ENCODE data around the gene BARX1.
A peak's percentile ranks its signal among the peaks of the same experiment; 100 is the strongest.
"Not testable (repeated sequence)": the region's sequence is repeated elsewhere in the genome, so short reads cannot be mapped to it uniquely, and the experiment has no call there.

BARX1 gene

DNA sequence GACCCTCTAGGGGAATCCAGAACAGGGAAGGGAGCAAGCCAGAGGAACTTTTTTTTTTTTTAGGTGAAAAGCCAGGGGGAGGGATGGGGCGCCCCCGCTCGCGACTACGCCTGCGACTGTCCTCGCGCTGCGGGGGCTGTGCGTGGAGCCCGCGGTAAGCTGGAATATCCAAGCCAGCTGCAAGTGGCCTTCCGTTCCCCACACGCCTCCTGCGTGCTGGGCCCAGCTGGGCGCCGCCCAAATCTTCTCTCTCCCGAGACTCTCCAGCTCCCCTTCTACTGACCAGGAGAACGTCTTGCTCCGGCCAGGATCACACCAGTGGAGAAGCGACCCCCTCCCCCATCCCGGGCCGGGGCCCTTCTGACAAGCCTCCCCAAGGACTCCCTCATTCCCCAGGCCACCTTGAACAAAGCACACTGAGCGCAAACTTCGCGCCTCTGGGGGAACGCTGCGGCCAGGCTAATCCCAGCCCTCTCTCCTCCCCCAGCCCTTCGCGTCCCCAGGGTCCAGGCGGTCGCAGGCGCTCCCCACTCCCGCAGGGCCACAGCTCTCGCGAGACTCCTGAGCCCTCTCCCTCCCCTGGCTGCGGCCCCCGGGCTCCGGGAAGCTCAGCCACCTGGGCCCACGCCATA is 6.6 kb downstream of the BARX1 start:
- no peak overlapping the region for H3K9ac ChIP-seq (ENCODE audit: low read depth, low read length)

DNA sequence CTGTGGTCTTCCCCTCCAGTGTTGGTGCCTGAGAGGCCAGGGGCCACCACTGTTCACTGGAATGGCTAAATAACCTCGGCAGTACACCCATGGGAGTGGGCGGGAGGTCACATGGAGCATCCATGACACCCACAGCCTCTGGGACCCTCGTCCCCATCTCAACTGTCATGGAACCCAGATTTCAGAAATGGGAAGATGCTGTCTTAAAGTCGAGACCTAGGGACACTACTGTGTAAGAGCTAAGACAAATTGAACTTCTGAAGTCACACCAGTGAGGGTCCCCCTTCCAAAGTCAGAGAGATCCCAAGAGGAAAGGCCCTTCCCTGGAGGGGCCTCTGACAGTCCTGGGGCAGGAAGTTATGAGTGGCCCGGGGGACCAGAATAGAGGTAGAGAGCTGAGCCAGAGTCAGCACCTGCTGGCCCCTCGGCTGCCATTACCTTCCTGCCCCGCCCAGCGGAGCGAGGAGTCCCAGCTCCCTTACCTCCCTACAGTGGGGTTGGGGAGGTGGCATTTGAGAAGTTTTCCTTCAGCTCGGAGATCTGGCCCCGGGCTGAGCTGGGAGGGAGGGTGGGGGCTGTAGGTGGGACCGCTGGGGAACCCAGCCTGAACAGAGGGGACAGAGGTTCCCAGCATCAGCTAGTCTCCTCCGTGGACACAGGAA is 7.6 kb downstream of the BARX1 start:
- Histone ChIP-seq H3K36me3 (ENCODE audit: control insufficient read depth, insufficient read depth, low read length) (no peaks in the 10 kb centered on the region), H3K27me3 (ENCODE audit: control insufficient read depth, insufficient read depth, low read length) (peaks cover 98% of the 10 kb centered on the region), H3K4me1 (ENCODE audit: control insufficient read depth, insufficient read depth, low read length) (peaks cover 17% of the 10 kb centered on the region), H3K9ac (ENCODE audit: low read depth, low read length) (no peak overlapping the region), H3K4me3 (ENCODE audit: low read depth, low read length) (peak overlapping the region; percentile 45), H3K9me3 (ENCODE audit: control insufficient read depth, insufficient read depth, low read length) (no peaks in the 10 kb centered on the region)

More for the DNA sequence above, 6.6 kb downstream of the BARX1 start:
- Histone ChIP-seq H3K36me3 (ENCODE audit: control insufficient read depth, insufficient read depth, low read length) (no peaks in the 10 kb centered on the region), H3K9me3 (ENCODE audit: control insufficient read depth, insufficient read depth, low read length) (no peaks in the 10 kb centered on the region), H3K27me3 (ENCODE audit: control insufficient read depth, insufficient read depth, low read length) (peaks cover 98% of the 10 kb centered on the region), H3K4me3 (ENCODE audit: low read depth, low read length) (peak overlapping the region; percentile 45), H3K4me1 (ENCODE audit: control insufficient read depth, insufficient read depth, low read length) (peaks cover 17% of the 10 kb centered on the region)

DNA sequence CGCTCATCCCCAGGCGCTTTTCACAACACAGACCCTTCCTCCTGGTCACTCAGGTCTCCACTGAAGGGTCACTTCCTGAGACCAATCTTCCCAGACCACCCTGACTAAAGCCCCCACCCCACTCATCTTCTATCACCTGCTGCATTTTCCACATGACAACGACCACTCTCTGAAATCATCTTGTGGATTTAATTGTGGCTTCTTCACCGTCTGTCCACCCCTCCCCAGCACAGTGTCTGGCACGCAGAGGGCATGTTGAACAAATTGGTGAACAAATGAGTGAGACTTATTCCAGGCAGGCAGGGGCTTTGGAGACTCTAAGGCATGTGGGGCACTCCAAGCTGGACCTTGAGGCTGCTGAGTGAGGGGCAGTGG is 8.8 kb downstream of the BARX1 start:
- Histone ChIP-seq H3K27me3 (ENCODE audit: control insufficient read depth, insufficient read depth, low read length) (peaks cover 99% of the 10 kb centered on the region), H3K4me1 (ENCODE audit: control insufficient read depth, insufficient read depth, low read length) (peaks cover 17% of the 10 kb centered on the region), H3K36me3 (ENCODE audit: control insufficient read depth, insufficient read depth, low read length) (no peaks in the 10 kb centered on the region), H3K9ac (ENCODE audit: low read depth, low read length) (no peak overlapping the region), H3K9me3 (ENCODE audit: control insufficient read depth, insufficient read depth, low read length) (no peaks in the 10 kb centered on the region), H3K4me3 (ENCODE audit: low read depth, low read length) (peak overlapping the region; percentile 48)

DNA sequence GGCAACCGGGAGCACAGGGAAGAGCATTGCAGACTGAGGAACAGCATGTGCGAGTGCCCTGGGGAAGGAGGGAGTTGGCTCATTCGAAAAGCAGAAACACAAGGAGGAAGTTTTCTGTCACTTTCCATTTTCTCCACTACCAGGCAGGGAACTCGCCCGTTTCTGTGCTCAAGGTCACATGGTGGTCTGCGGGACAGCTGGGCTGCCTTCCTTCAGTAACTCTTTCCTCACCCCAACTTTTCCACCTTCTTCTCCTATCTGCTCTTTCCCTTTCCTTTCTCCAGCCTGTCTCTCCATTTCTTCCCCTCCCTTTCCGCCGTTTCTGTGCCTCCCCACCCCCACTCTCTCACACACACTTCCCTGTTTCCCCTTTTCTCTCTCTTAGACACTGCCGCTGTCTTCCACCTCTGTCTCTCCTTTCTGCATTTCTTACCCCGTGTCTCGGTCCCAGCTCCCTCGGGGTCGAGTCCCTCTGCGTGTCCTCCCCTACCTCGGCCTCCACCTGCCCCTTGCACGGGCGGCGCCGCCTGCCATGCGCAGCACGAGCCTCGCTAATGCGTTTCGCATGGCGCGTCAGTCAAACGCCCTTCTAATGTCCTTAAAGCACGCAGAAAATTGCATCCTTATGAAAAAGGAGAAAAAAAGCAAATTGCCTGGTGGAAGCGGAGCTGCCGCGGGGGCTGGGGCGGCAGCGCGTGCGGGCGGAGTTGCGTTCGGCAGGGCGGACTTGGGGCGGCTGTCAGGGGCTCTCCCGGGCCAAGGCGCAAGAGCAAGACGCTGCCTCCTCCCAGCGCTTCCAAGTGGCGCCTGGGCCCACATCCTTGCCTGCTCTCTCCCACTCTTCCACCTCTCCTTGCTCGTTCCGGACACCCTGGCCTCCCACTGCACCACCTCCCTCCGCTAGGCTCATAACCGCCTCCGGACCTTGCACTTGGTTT is 9.5 kb downstream of the BARX1 start:
- Histone ChIP-seq H3K9ac (ENCODE audit: low read depth, low read length) (no peak overlapping the region), H3K4me1 (ENCODE audit: control insufficient read depth, insufficient read depth, low read length) (peaks cover 17% of the 10 kb centered on the region), H3K27me3 (ENCODE audit: control insufficient read depth, insufficient read depth, low read length) (peaks cover 98% of the 10 kb centered on the region)

DNA sequence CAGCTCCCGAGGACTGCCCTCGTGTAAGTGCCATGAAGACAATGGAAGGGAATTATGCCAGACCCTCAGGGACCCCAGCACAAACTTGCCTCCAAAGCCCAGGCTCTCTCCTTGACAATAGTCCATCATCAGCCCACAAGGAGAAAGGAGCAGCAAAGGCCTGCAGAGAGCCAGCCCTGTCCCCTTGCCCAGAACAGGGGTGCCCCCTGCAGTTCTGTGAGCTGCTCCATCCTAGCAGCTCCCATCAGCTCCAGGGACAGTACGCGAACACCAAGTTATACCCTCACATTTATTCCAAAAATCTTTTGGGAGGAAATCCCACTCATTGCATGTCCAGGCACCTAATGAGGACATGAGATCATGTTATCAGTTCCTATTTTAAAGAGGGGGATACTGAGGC is 11.1 kb downstream of the BARX1 start:
- H3K4me3 ChIP-seq (ENCODE audit: low read depth, low read length), result no peak overlapping the region
- H3K36me3 ChIP-seq (ENCODE audit: control insufficient read depth, insufficient read depth, low read length), result no peaks in the 10 kb centered on the region
- H3K27me3 ChIP-seq (ENCODE audit: control insufficient read depth, insufficient read depth, low read length), result peaks cover 86% of the 10 kb centered on the region
- no peaks in the 10 kb centered on the region for H3K9me3 ChIP-seq (ENCODE audit: control insufficient read depth, insufficient read depth, low read length)
- no peak overlapping the region for H3K9ac ChIP-seq (ENCODE audit: low read depth, low read length)
- H3K4me1 ChIP-seq (ENCODE audit: control insufficient read depth, insufficient read depth, low read length), result peaks cover 11% of the 10 kb centered on the region

More for the DNA sequence above, 9.5 kb downstream of the BARX1 start:
- no peaks in the 10 kb centered on the region for H3K36me3 ChIP-seq (ENCODE audit: control insufficient read depth, insufficient read depth, low read length)
- H3K9me3 ChIP-seq (ENCODE audit: control insufficient read depth, insufficient read depth, low read length), result no peaks in the 10 kb centered on the region
- H3K4me3 ChIP-seq (ENCODE audit: low read depth, low read length), result peak overlapping the region; percentile 48

DNA sequence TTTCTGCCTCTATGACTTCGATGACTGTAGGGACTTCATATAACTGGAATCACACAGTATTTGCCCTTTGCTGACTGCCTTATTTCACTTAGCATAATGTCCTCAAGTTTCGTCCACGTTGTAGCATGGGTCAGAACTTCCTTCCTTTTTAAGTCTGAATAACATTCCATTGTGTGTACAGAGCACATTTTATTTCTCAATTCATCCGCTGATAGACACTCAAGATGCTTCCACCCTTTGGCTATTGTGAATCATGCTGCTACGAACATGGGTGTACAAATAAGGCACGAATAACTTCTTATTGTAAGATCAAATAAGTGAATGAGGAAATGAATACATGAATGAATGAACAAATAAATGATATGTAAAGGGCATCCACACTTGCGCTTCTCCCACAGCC is 13.0 kb downstream of the BARX1 start:
- Histone ChIP-seq H3K27me3 (ENCODE audit: control insufficient read depth, insufficient read depth, low read length) (peaks cover 68% of the 10 kb centered on the region), H3K4me3 (ENCODE audit: low read depth, low read length) (no peak overlapping the region), H3K9ac (ENCODE audit: low read depth, low read length) (no peak overlapping the region), H3K4me1 (ENCODE audit: control insufficient read depth, insufficient read depth, low read length) (peaks cover 5% of the 10 kb centered on the region), H3K36me3 (ENCODE audit: control insufficient read depth, insufficient read depth, low read length) (no peaks in the 10 kb centered on the region), H3K9me3 (ENCODE audit: control insufficient read depth, insufficient read depth, low read length) (no peaks in the 10 kb centered on the region)

DNA sequence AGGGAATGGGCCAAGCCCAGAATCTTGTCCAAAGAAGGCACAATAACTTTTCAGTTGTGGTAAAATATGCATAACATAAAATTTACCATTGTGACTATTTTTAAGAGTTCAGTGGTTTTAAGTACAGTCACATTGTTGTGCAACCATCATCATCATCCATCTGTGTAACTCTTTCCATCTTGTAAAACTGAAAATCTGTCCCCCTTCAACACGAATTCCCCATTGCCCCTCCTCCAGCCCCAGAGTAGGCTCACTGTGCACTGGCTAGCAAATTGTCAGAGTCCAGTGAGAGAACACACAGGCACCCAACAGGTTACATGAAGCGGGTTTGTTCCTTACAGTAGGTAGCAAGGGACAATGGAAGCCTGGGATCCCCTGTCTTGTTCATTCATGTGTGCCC is 13.7 kb downstream of the BARX1 start:
- Histone ChIP-seq H3K36me3 (ENCODE audit: control insufficient read depth, insufficient read depth, low read length) (no peaks in the 10 kb centered on the region), H3K4me3 (ENCODE audit: low read depth, low read length) (no peak overlapping the region), H3K4me1 (ENCODE audit: control insufficient read depth, insufficient read depth, low read length) (peaks cover 4% of the 10 kb centered on the region), H3K9ac (ENCODE audit: low read depth, low read length) (no peak overlapping the region), H3K27me3 (ENCODE audit: control insufficient read depth, insufficient read depth, low read length) (peaks cover 61% of the 10 kb centered on the region), H3K9me3 (ENCODE audit: control insufficient read depth, insufficient read depth, low read length) (no peaks in the 10 kb centered on the region)

DNA sequence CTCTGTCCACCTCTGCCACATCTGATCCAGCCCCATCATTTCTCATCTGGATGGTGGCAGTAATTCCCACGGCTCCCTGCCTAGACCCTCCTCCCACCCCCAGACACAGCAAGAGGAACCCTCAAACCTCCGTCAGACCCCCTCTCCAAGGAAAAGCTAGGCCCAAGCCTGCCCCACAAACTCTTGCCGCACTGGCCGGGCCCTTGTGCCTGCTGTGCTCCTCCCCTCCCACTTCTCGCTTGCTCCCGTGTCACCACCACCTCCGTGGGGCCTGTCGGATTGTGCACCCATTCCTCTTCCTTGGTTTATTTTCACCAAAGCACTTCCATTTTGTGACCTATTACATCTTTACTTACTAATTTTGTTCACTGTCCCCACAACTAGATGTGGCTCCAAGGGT is 14.2 kb downstream of the BARX1 start:
- H3K36me3 ChIP-seq (ENCODE audit: control insufficient read depth, insufficient read depth, low read length), result no peaks in the 10 kb centered on the region
- H3K9me3 ChIP-seq (ENCODE audit: control insufficient read depth, insufficient read depth, low read length), result no peaks in the 10 kb centered on the region
- H3K27me3 ChIP-seq (ENCODE audit: control insufficient read depth, insufficient read depth, low read length), result peaks cover 56% of the 10 kb centered on the region
- H3K9ac ChIP-seq (ENCODE audit: low read depth, low read length), result no peak overlapping the region
- H3K4me1 ChIP-seq (ENCODE audit: control insufficient read depth, insufficient read depth, low read length), result no peaks in the 10 kb centered on the region
- no peak overlapping the region for H3K4me3 ChIP-seq (ENCODE audit: low read depth, low read length)

DNA sequence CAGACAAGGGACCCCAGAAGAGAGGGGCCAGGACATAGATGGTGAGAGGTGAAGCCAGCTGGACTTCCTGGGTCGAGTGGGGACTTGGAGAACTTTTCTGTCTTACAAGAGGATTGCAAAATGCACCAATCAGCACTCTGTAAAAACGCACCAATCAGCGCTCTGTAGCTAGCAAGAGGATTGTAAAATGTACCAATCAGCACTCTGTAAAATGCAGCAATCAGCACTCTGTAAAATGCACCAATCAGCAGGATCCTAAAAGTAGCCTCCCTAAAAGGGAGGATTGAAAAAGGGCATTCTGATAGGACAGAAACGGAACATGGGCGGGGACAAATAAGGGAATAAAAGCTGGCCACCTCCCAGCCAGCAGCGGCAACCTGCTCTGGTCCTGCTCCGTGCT is 15.6 kb downstream of the BARX1 start:
- H3K27me3 ChIP-seq (ENCODE audit: control insufficient read depth, insufficient read depth, low read length), result peaks cover 42% of the 10 kb centered on the region

DNA sequence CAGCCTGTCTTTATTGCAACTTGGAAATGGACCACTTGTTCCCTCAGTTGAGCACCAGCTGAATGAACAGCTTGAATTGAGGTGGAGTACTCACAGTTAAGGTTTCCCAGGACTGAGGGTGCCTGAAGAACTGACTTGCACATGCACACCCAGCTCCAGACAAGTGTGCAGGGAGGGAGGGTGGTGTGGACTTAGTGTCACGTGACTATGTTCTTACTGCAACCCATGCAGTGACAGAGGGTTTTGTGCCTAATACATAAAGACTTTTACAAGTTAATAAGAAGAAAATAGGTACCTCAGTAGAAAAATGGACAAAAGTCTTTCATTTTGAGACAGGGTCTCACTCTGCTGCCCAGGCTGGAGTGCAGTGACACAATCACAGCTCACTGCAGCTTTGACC is 18.0 kb downstream of the BARX1 start:
- no peak overlapping the region for H3K9ac ChIP-seq (ENCODE audit: low read depth, low read length)
- H3K36me3 ChIP-seq (ENCODE audit: control insufficient read depth, insufficient read depth, low read length), result no peaks in the 10 kb centered on the region
- H3K27me3 ChIP-seq (ENCODE audit: control insufficient read depth, insufficient read depth, low read length), result peaks cover 18% of the 10 kb centered on the region
- H3K4me3 ChIP-seq (ENCODE audit: low read depth, low read length), result no peak overlapping the region
- no peaks in the 10 kb centered on the region for H3K4me1 ChIP-seq (ENCODE audit: control insufficient read depth, insufficient read depth, low read length)
- H3K9me3 ChIP-seq (ENCODE audit: control insufficient read depth, insufficient read depth, low read length), result no peaks in the 10 kb centered on the region

More for the DNA sequence above, 15.6 kb downstream of the BARX1 start:
- not testable (repeated sequence) for H3K4me1 ChIP-seq (ENCODE audit: control insufficient read depth, insufficient read depth, low read length); H3K4me3 ChIP-seq (ENCODE audit: low read depth, low read length); H3K9me3 ChIP-seq (ENCODE audit: control insufficient read depth, insufficient read depth, low read length); H3K9ac ChIP-seq (ENCODE audit: low read depth, low read length); H3K36me3 ChIP-seq (ENCODE audit: control insufficient read depth, insufficient read depth, low read length)

DNA sequence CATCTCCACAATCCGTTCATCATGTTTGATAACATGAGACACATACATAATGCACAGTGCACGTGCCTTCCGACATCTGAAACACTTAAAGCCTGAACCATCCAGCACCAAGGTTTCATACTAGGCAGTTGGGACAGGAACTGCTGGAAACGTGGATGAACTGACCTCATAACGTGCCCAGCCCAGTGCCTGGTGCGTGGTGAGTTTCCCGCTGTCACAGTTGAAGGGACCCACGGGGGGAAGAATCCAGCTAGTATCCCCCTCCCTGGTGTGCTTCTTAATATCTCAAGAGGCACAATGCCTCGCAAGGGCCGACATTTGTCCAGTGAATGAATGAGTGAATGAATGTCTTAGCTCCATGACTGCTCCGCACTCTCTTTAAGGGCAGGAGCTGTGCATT is 23.2 kb downstream of the BARX1 start:
- H3K9me3 ChIP-seq (ENCODE audit: control insufficient read depth, insufficient read depth, low read length), result no peaks in the 10 kb centered on the region
- H3K36me3 ChIP-seq (ENCODE audit: control insufficient read depth, insufficient read depth, low read length), result no peaks in the 10 kb centered on the region
- H3K4me1 ChIP-seq (ENCODE audit: control insufficient read depth, insufficient read depth, low read length), result no peaks in the 10 kb centered on the region
- H3K4me3 ChIP-seq (ENCODE audit: low read depth, low read length), result no peak overlapping the region
- peaks cover 4% of the 10 kb centered on the region for H3K27me3 ChIP-seq (ENCODE audit: control insufficient read depth, insufficient read depth, low read length)
- no peak overlapping the region for H3K9ac ChIP-seq (ENCODE audit: low read depth, low read length)
